ENCODE measurements around the gene SPATS2. TPM values are rescaled to one million over a fixed set of nuclear protein-coding genes. Genes with fewer than 3 reads are reported as not detected.

Gene SPATS2
- total and polyA plus RNA-seq, 2 donors (not counting 1 experiment from before 2014, with no cell fraction given), result 11.3 to 21.5 TPM

- CTCF ChIA-PET, result interaction anchor here (0.6 to 4.0 kb wide), 19 partner anchors 9 to 277 kb away, joined by 3 to 74 read pairs (median 6); partner anchors contain the start of genes PRPH, SPATS2 and TROAP
- peaks cover 0 to 23% (median 0%) of the 10 kb centered on the region in 3 donors for H3K9me3 ChIP-seq (ENCODE audit: control extremely low read depth in 1 of 3, control insufficient read depth in 2 of 3, insufficient read depth in 1 of 3, low read length in 2 of 3)
- no peak overlapping the region for H3K9ac ChIP-seq (ENCODE audit: low read length)
- DNase-seq (peak; percentile 33), ATAC-seq (ENCODE audit: low read depth) (no peak)
- H4K20me1 ChIP-seq (ENCODE audit: control insufficient read depth, insufficient read depth, low read length, poor library complexity, severe bottlenecking), result peaks cover 17% of the 10 kb centered on the region
- Mint-ChIP-seq H3K4me3 (no peak overlapping the region), H3K27ac (peak overlapping the region; percentile 7), H3K4me1 (peaks cover 54% of the 10 kb centered on the region), H3K27me3 (peaks cover 48% of the 10 kb centered on the region), H3K9me3 (ENCODE audit: insufficient read depth) (no peaks in the 10 kb centered on the region)
- WGBS (ENCODE audit: insufficient coverage), result 53% methylated on average over 10 of the region's 14 CpGs
- no peaks in the 10 kb centered on the region for H3K36me3 ChIP-seq (replicated peaks in 1 of 2; ENCODE audit: control extremely low read depth in 1 of 2, control insufficient read depth in 1 of 2, extremely low read depth in 1 of 2, insufficient read depth in 2 of 2, low read length in 1 of 2)
- peaks cover 60 to 64% of the 10 kb centered on the region in 2 donors for H3K4me1 ChIP-seq (ENCODE audit: control insufficient read depth in 2 of 2, insufficient read depth in 2 of 2, low read length in 2 of 2)
- intact Hi-C loops (cut with micrococcal nuclease), result loop anchor here (10.0 kb wide), 2 partner anchors 246 to 504 kb away; partner anchors contain the start of genes BCDIN3D and DHH
- H2AFZ ChIP-seq (ENCODE audit: insufficient read depth, low read depth, low read length, poor library complexity, severe bottlenecking), result no peak overlapping the region
- H3K27ac ChIP-seq (ENCODE audit: low read length in 2 of 2), result no peak overlapping the region
- H3K79me2 ChIP-seq (ENCODE audit: control insufficient read depth, insufficient read depth, low read length), result no peaks in the 10 kb centered on the region
- no peak for TF ChIP-seq EZH2 (IDR thresholded peaks at IDR 0.05; ENCODE audit: borderline replicate concordance, insufficient read depth, low read depth, low read length, poor library complexity, severe bottlenecking)
- no peak for TF ChIP-seq CTCF (IDR thresholded peaks at IDR 0.05)
- H3K27me3 ChIP-seq (replicated peaks in 1 of 4; ENCODE audit: control extremely low read depth in 1 of 4, control insufficient read depth in 3 of 4, insufficient read depth in 4 of 4, low read length in 3 of 4), result peaks cover 0 to 88% (median 46%) of the 10 kb centered on the region in 4 experiments
- peak overlapping the region; percentile 89 for H3K4me2 ChIP-seq (replicated peaks; ENCODE audit: low read depth, low read length, poor library complexity, severe bottlenecking)
- H3K4me3 ChIP-seq (ENCODE audit: control extremely low read depth in 1 of 5, extremely low read depth in 1 of 5, insufficient read depth in 1 of 5, low read depth in 2 of 5, low read length in 4 of 5), result no peak overlapping the region
- POLR2A ChIA-PET, result interaction anchor here (0.6 kb wide), 1 partner anchor 29 kb away, joined by 3 read pairs; no protein-coding TSS in a partner anchor
Measured at GRCh38 chr12:49340971-49341776, 26.1 kb upstream of the SPATS2 start.

- peaks cover 17% of the 10 kb centered on the region for H4K20me1 ChIP-seq (ENCODE audit: control insufficient read depth, insufficient read depth, low read length, poor library complexity, severe bottlenecking)
- peak overlapping the region; percentile 58 for H2AFZ ChIP-seq (ENCODE audit: insufficient read depth, low read depth, low read length, poor library complexity, severe bottlenecking)
- no peak overlapping the region for H3K27ac ChIP-seq (ENCODE audit: low read length in 2 of 2)
- peaks cover 60 to 65% of the 10 kb centered on the region in 2 donors for H3K4me1 ChIP-seq (ENCODE audit: control insufficient read depth in 2 of 2, insufficient read depth in 2 of 2, low read length in 2 of 2)
- H3K4me3 ChIP-seq (ENCODE audit: control extremely low read depth in 1 of 5, extremely low read depth in 1 of 5, insufficient read depth in 1 of 5, low read depth in 2 of 5, low read length in 4 of 5), result peak overlapping the region in 2 of 5 experiments; percentile 50 to 51
- peaks cover 0 to 88% (median 47%) of the 10 kb centered on the region in 4 experiments for H3K27me3 ChIP-seq (replicated peaks in 1 of 4; ENCODE audit: control extremely low read depth in 1 of 4, control insufficient read depth in 3 of 4, insufficient read depth in 4 of 4, low read length in 3 of 4)
- H3K36me3 ChIP-seq (replicated peaks in 1 of 2; ENCODE audit: control extremely low read depth in 1 of 2, control insufficient read depth in 1 of 2, extremely low read depth in 1 of 2, insufficient read depth in 2 of 2, low read length in 1 of 2), result no peaks in the 10 kb centered on the region
- Mint-ChIP-seq H3K27me3 (peaks cover 53% of the 10 kb centered on the region), H3K4me3 (peak overlapping the region; percentile 86), H3K4me1 (peaks cover 57% of the 10 kb centered on the region), H3K9me3 (ENCODE audit: insufficient read depth) (no peaks in the 10 kb centered on the region), H3K27ac (no peak overlapping the region)
- intact Hi-C loops (cut with micrococcal nuclease), result loop anchor here (1.0 to 10.0 kb wide), 3 partner anchors 53 to 503 kb away; partner anchors contain the start of genes BCDIN3D and DHH
- 21% methylated on average over 19 of the region's 21 CpGs for WGBS (ENCODE audit: insufficient coverage)
- ATAC-seq (ENCODE audit: low read depth) (no peak), DNase-seq (no peak)
- TF ChIP-seq EZH2 (IDR thresholded peaks at IDR 0.05; ENCODE audit: borderline replicate concordance, insufficient read depth, low read depth, low read length, poor library complexity, severe bottlenecking) (no peak), CTCF (IDR thresholded peaks at IDR 0.05) (no peak)
- CTCF ChIA-PET, result interaction anchor here (0.6 to 4.0 kb wide), 20 partner anchors 9 to 278 kb away, joined by 3 to 74 read pairs (median 6); partner anchors contain the start of genes PRPH, SPATS2 and TROAP
- H3K79me2 ChIP-seq (ENCODE audit: control insufficient read depth, insufficient read depth, low read length), result no peaks in the 10 kb centered on the region
- no peak overlapping the region for H3K9ac ChIP-seq (ENCODE audit: low read length)
- POLR2A ChIA-PET, result interaction anchor here (0.6 kb wide), 2 partner anchors 8 to 29 kb away, joined by 3 read pairs; no protein-coding TSS in a partner anchor
- peak overlapping the region; percentile 89 for H3K4me2 ChIP-seq (replicated peaks; ENCODE audit: low read depth, low read length, poor library complexity, severe bottlenecking)
- H3K9me3 ChIP-seq (ENCODE audit: control extremely low read depth in 1 of 3, control insufficient read depth in 2 of 3, insufficient read depth in 1 of 3, low read length in 2 of 3), result peaks cover 0 to 22% (median 0%) of the 10 kb centered on the region in 3 donors
Measured at GRCh38 chr12:49341777-49342065, 25.5 kb upstream of the SPATS2 start.
